Epithelial cell of proximal tubule (primary cell): ENCODE measurements around the gene TPRX1. TPM values are rescaled to one million over a fixed set of nuclear protein-coding genes. Genes with fewer than 3 reads are reported as not detected.

Experiments
- total RNA-seq: library from RNA; depleted of rRNA; stranded (reverse); fragments of >200 nt; gene quantifications from 2 replicates; pipeline ENCODE4 v1.2.3, GENCODE V29; 2015

The TPRX1 gene
- total RNA-seq, 1 donor from 2014 or later, result not detected

Other genes with a start within 250 kb of the TPRX1 start
- not detected in 2 replicates for gene ZNF541, start 231.4 kb downstream of the TPRX1 start, total RNA-seq
- gene BICRA, start 195.4 kb downstream of the TPRX1 start, total RNA-seq, result 2.1 and 2.7 TPM in 2 replicates
- gene EHD2, start 91.1 kb downstream of the TPRX1 start, total RNA-seq, result 33.6 and 58.9 TPM in 2 replicates
- 192 and 247 TPM in 2 replicates for gene NOP53, start 59.0 kb downstream of the TPRX1 start, total RNA-seq
- 165 and 265 TPM in 2 replicates for gene SELENOW, start 25.8 kb downstream of the TPRX1 start, total RNA-seq
- not detected in 2 replicates for gene CRX, start 17.4 kb upstream of the TPRX1 start, total RNA-seq
- gene TPRX2, start 54.7 kb upstream of the TPRX1 start, total RNA-seq, result not detected in 2 replicates
- gene SULT2A1, start 81.8 kb upstream of the TPRX1 start, total RNA-seq, result not detected in 2 replicates
- not detected in 2 replicates for gene BSPH1, start 187.6 kb upstream of the TPRX1 start, total RNA-seq
- gene ELSPBP1, start 190.1 kb upstream of the TPRX1 start, total RNA-seq, result not detected in 2 replicates
- not detected in 2 replicates for gene CABP5, start 239.5 kb upstream of the TPRX1 start, total RNA-seq